Putamen (tissue), 1 donor: Measurements from ENCODE around the gene IL12B.
"Not testable (repeated sequence)": the region's sequence is repeated elsewhere in the genome, so short reads cannot be mapped to it uniquely, and the experiment has no call there.

Experiments used
- DNase-seq: peaks from one replicate; pipeline ENCODE4 v3.0.0-alpha.2; 2016; ENCODE audit warnings: low spot score

The IL12B gene

GRCh38 chr5:159330131-159330800 is at the start of gene IL12B:
IL12B (minus strand) TSS chr5:159330487; CDS start chr5:159326782, 3,705 bp downstream.
- no peak for DNase-seq

GRCh38 chr5:159377653-159378052 is 47.4 kb upstream of the IL12B start:
- DNase-seq, result no peak

GRCh38 chr5:159367866-159368265 is 37.6 kb upstream of the IL12B start:
- DNase-seq, result not testable (repeated sequence)

- not testable (repeated sequence) for DNase-seq
Observed at GRCh38 chr5:159366776-159367175, 36.5 kb upstream of the IL12B start.

DNA sequence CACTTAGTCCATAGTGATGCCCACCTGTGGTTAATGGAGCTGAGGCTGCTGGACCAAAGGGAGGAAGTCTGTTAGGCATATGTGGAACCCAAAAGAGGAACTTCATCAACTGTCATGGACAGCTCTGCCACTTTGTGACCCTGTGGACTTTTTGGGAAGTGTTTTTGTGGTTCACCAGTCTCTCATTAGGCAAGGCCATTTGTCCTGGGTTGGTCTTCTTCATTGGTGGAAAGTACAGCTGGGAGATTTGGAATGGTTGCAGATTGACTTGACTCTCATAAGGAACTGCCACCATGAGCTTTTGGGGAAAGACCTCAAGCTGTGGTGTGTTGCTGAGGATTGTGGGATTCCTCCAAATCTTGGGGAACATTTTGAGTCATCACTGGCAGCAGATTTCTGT is 31.9 kb upstream of the IL12B start:
- no peak for DNase-seq

DNA sequence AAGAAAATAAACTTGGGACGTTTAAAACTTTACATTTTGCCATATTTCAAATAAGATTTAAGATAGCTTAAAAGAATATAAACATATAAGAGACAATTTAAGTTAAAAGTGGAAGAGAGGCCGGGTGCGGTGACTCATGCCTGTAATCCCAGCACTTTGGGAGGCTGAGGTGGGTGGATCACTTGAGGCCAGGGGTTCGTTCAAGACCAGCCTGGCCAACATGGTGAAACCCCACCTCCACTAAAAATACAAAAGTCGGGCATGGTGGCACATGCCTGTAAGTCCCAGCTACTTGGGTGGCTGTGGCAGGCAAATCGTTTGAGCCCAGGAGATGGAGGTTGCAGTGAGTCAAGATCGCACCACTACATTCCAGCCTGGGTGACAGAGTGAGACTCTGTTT is 29.6 kb upstream of the IL12B start:
- DNase-seq, result not testable (repeated sequence)

GRCh38 chr5:159359408-159359807 is 29.1 kb upstream of the IL12B start:
- no peak for DNase-seq

GRCh38 chr5:159353661-159354252 is 23.5 kb upstream of the IL12B start:
- no peak for DNase-seq

GRCh38 chr5:159350644-159351043 is 20.4 kb upstream of the IL12B start:
- DNase-seq, result not testable (repeated sequence)

DNA sequence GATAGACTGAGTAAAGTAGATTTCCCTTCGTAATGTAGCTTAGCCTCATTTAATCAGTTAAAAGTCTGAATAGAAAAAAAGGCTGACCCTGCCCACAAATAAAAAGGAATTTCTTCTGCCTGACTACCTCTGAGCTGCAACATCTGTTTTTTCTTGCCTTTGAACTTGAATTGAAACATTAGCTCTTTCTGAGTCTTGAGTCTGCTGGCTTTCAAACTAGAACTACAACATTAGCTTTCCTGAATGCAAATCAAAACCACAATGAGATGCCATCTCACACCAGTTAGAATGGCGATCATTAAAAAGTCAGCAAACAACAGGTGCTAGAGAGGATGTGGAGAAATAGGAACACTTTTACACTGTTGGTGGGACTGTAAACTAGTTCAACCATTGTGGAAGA is 19.9 kb upstream of the IL12B start:
- DNase-seq, result not testable (repeated sequence)

- no peak for DNase-seq
Observed at GRCh38 chr5:159345861-159346260, 15.6 kb upstream of the IL12B start.

GRCh38 chr5:159345336-159345735 is 15.0 kb upstream of the IL12B start:
- peak; percentile 34 for DNase-seq

DNA sequence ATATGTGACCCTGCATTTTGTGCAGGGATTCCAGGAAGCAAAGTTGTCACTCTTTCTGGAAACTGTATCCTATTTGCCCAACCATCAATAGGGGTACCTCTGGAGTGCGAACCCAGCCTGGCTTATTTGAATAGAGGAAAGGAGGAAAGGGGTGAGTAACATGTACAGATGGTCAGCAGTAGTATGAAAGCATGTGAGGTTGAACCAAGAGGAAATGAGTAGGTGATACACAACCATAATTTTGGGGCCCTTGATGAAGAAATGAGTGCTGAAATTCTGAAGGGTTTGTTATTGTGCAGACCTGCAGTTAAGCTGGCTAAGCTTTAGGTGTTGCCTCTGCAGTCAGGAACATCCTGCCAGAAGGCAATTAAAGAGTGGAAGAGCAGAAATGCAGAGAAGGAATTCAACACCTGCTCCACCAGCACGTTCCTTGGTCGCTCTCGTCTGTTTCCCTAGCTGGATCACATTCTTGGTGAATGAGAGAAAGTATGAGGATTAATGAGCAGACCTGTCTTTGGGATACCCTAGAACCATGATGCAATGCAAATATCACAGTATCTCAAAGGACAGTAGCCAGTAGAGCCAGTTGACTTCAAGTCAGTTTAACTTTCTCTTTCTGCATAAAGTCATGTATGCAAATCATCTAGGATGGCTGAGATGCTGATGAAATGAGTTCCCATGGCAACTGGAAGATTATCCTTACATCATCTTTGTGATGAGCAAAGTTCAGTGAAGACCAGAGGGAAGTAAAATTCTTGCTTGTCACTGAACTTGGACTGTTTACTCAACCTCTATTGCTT is 13.2 kb upstream of the IL12B start:
- no peak for DNase-seq

DNA sequence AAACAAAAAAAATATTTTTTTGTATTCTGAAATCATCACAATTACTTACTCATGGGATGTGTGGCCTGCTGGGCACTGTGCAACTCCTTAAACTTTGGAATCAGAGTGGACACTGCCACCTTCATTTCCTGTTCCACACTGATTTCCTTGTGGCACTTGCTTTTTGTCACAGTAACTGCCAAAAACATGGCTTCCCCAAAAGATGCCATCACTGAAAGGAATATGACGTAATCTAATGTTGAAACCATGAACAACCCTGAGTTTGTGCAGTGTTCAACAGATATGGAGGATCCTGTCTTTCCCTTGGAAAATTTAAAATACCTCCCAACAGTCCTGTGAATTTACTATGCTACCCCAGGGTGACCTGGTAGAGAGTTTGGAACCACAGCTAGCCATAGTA is 12.6 kb upstream of the IL12B start:
- DNase-seq, result no peak

- DNase-seq, result no peak
Observed at GRCh38 chr5:159341906-159342310, 11.6 kb upstream of the IL12B start.

DNA sequence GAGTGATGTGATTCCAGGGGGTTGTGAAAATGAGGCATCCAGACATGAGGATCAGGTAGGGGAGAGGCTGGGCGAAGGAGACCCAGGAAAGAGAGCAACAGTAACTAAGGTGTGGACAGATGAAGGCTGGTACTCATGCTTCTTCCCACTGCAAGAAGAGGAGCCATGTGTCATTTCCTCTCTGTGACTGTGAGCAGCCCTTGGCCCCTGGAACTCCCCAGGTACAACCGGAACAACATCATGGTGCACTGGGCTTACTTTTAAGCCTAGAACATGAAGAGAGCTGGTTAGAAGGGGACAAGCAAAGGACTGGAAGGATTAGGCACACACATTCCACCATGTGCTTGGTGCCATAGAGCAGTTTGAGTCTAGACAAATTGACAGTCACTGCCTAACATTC is 10.9 kb upstream of the IL12B start:
- no peak for DNase-seq

DNA sequence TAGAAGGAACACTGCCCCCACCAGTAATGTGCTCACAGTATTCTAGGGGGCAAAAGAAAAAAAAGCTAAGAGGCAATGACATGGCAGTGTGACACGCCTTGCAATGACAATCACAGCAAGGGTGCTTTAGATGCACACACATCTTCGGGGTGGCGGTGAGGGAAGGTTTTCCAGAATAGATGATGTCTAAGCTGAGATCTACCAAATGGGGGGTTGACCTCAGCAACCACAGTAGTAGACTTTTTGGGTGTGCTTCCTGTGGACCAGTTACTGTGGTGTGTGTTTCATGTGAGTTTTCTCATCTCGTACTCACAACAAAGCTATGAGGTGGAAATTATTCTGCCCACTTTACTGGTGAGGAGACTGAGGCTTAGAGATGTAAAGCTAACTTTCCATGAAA is 10.2 kb upstream of the IL12B start:
- DNase-seq, result no peak

DNA sequence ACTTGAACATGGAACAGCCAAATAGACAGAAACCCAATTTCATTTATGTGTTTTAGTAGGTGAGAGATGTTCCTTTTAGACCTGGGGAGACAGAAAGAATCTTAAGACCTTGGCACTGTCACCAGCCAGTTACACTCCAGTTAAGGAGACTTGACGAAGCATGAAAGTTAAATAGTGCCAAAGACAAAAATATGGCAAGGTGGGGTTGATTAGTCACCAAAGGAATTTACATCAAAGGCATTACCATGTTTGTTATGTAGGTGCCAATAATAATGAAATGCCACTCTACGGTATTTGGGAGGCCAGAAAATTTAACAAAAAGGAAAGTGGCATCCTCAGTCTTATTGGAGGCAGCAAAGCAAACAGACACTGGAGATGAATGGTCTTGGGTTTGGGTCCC is 9.2 kb upstream of the IL12B start:
- no peak for DNase-seq

DNA sequence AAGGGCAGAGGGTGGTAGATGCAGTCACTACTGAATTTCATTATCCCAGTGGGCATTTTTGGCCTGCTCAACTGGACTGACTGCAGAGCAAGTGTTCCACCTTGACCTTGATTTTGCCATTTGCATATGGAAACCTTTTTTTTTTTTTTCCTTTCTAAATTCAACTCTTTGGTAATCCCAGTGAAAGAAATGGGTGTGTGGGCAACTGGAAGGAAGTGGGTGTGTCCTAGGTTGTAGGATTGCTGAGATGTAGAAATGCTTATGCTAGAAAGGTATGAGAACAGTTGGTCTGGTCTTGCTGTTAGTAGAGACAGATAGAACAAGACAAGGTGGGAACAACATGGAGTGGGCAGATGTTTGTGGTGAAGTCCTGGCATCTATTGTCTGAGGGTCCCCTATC is 7.8 kb upstream of the IL12B start:
- no peak for DNase-seq

GRCh38 chr5:159337016-159337955 is 7.0 kb upstream of the IL12B start:
- DNase-seq, result no peak

GRCh38 chr5:159336586-159336985 is 6.3 kb upstream of the IL12B start:
- DNase-seq, result no peak

GRCh38 chr5:159333545-159333925 is 3.2 kb upstream of the IL12B start:
- DNase-seq, result no peak
